Measurements from ENCODE around the gene PROCR.

DNA sequence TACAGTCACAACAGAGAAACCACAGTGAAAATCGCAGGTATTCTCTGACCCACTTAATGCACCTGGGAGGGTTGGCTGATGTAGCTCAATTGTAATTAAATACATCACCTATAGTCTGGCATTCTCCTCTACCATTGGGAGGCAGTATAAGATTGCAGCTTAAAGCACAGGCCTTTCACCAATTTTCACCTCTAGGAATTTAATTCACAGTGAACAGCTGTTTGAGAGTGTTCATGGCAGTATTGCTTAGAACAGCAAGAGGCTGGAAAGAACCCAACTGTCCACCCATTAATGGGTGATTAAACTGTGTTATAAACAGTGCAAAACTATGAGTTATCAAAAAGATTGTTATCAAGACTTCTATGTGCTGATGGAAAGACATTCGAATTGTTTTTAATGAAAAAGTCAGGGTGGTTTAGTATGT is 26.7 kb upstream of the PROCR start:
- TF ChIP-seq ZNF565 (CRISPR knock-in tag; conservative IDR thresholded peaks at IDR 0.05; ENCODE audit: low read depth) (no peak), ZFP3 (CRISPR knock-in tag; IDR thresholded peaks at IDR 0.05) (no peak), SNAI2 (CRISPR knock-in tag; IDR thresholded peaks at IDR 0.05) (no peak), RARB (CRISPR knock-in tag; IDR thresholded peaks at IDR 0.05) (no peak), ZC3H10 (CRISPR knock-in tag; IDR thresholded peaks at IDR 0.05) (no peak), GLIS3 (CRISPR knock-in tag; IDR thresholded peaks at IDR 0.05) (no peak), ISL1 (CRISPR knock-in tag; IDR thresholded peaks at IDR 0.05) (no peak)
- TF ChIP-seq, protein P1, sequence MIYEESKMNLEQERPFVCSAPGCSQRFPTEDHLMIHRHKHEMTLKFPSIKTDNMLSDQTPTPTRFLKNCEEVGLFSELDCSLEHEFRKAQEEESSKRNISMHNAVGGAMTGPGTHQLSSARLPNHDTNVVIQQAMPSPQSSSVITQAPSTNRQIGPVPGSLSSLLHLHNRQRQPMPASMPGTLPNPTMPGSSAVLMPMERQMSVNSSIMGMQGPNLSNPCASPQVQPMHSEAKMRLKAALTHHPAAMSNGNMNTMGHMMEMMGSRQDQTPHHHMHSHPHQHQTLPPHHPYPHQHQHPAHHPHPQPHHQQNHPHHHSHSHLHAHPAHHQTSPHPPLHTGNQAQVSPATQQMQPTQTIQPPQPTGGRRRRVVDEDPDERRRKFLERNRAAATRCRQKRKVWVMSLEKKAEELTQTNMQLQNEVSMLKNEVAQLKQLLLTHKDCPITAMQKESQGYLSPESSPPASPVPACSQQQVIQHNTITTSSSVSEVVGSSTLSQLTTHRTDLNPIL (CRISPR knock-in tag; IDR thresholded peaks at IDR 0.05; ENCODE audit: low read depth), result no peak
